SK-N-SH (cell line): ENCODE results near the gene ICAM5. TPM values are rescaled to one million over a fixed set of nuclear protein-coding genes. Genes with fewer than 3 reads are reported as not detected.
"Not testable (repeated sequence)": the region's sequence is repeated elsewhere in the genome, so short reads cannot be mapped to it uniquely, and the experiment has no call there.

Experiments
- CTCF ChIA-PET: fragments of 300-600, 350-600 bp; formaldehyde crosslinking; extraction: SDS; loops from one replicate; lab custom pipeline; 2021; lab: Yijun Ruan, JAX
- POLR2A ChIA-PET: fragments of 350-600 bp; sonication (Branson Sonifier 250); formaldehyde crosslinking; extraction: SDS; loops from one replicate; lab custom pipeline; 2020; ENCODE audit warnings: antibody characterized with exemption, inconsistent platforms; lab: Yijun Ruan, JAX
- DNase-seq: peaks from one replicate; pipeline ENCODE4 v3.0.0; 2012
- H2AFZ ChIP-seq: fragments of 200-600 bp; sonication (generic); 2 replicates; pipeline ENCODE4 v1.8.1; 2016; ENCODE audit warnings: antibody characterized with exemption, mild to moderate bottlenecking, low read depth
- H3F3A ChIP-seq: fragments of 200-600 bp; sonication (generic); replicated peaks from 2 replicates; pipeline ENCODE3; 2016; ENCODE audit warnings: antibody characterized with exemption, mild to moderate bottlenecking; ENCODE audit not compliant: insufficient read depth
- H3K27ac ChIP-seq, 2 experiments: fragments of 200-500 bp in 1 of 2; fragments of 200-600 bp in 1 of 2; sonication (Bioruptor generic) in 1 of 2; sonication (generic), shearing (Covaris generic) in 1 of 2; 2 replicates each; pipeline versions ENCODE4 v1.5.1 to v1.6.1; 2014 to 2016; ENCODE audit warnings: low read depth in 2 of 2, inconsistent platforms in 1 of 2, low read length in 1 of 2, mild to moderate bottlenecking in 1 of 2, mixed read lengths in 1 of 2
- H3K27me3 ChIP-seq: fragments of 200-600 bp; sonication (generic), shearing (Covaris generic); 2 replicates; pipeline ENCODE4 v1.6.1; 2016; ENCODE audit warnings: mixed run types; ENCODE audit not compliant: insufficient read depth
- H3K36me3 ChIP-seq, 2 experiments: fragments of 200-500 bp in 1 of 2; fragments of 200-600 bp in 1 of 2; sonication (Bioruptor generic) in 1 of 2; sonication (generic) in 1 of 2; replicated peaks in 1 of 2; 2 replicates each; pipeline versions ENCODE3 to v1.5.1; 2014 to 2016; ENCODE audit warnings: low read length in 1 of 2, mild to moderate bottlenecking in 1 of 2; ENCODE audit not compliant: insufficient read depth in 2 of 2, control insufficient read depth in 1 of 2
- H3K4me1 ChIP-seq, 2 experiments: fragments of 200-500 bp in 1 of 2; fragments of 200-600 bp in 1 of 2; sonication (Bioruptor generic) in 1 of 2; sonication (generic), shearing (Covaris generic) in 1 of 2; 2 replicates each; pipeline versions ENCODE4 v1.5.1 to v1.6.1; 2014 to 2016; ENCODE audit warnings: low read depth in 1 of 2, low read length in 1 of 2, mixed run types in 1 of 2; ENCODE audit not compliant: insufficient read depth in 2 of 2, control insufficient read depth in 1 of 2
- H3K4me2 ChIP-seq: fragments of 200-600 bp; sonication (generic), shearing (Covaris generic); 2 replicates; pipeline ENCODE4 v1.6.1; 2017; ENCODE audit warnings: mixed run types
- H3K4me3 ChIP-seq, 2 experiments: fragments of 200-500 bp in 1 of 2; fragments of 200-600 bp in 1 of 2; sonication (Bioruptor generic) in 1 of 2; sonication (generic), shearing (Covaris generic) in 1 of 2; 2 replicates each; pipeline versions ENCODE4 v1.5.1 to v1.8.1; 2014 to 2016; ENCODE audit warnings: low read depth in 2 of 2, inconsistent platforms in 1 of 2, low read length in 1 of 2, mild to moderate bottlenecking in 1 of 2, mixed read lengths in 1 of 2, moderate library complexity in 1 of 2
- H3K79me2 ChIP-seq: fragments of 200-600 bp; sonication (generic); 2 replicates; pipeline ENCODE4 v1.8.1; 2017; ENCODE audit warnings: mild to moderate bottlenecking; ENCODE audit not compliant: insufficient read depth
- H3K9ac ChIP-seq: fragments of 200-600 bp; sonication (generic); 2 replicates; pipeline ENCODE4 v1.6.1; 2017; ENCODE audit warnings: mixed run types
- H3K9me2 ChIP-seq: fragments of 200-600 bp; sonication (generic); 2 replicates; pipeline ENCODE4 v1.6.1; 2017; ENCODE audit warnings: mixed run types
- H3K9me3 ChIP-seq: fragments of 200-600 bp; sonication (generic); 2 replicates; pipeline ENCODE4 v1.6.1; 2017; ENCODE audit warnings: mixed run types, mild to moderate bottlenecking, moderate library complexity
- H4K20me1 ChIP-seq: fragments of 200-600 bp; sonication (generic); 2 replicates; pipeline ENCODE4 v1.6.1; 2017; ENCODE audit warnings: mild to moderate bottlenecking, mixed run types; ENCODE audit not compliant: insufficient read depth
- ELF1 ChIP-seq: IDR thresholded peaks from 2 replicates; pipeline ENCODE4 v1.4.0; 2012
- EZH2phosphoT487 ChIP-seq: fragments of 200-600 bp; sonication (generic); IDR thresholded peaks from 2 replicates; pipeline ENCODE4 v1.6.1; 2017; ENCODE audit warnings: low read depth, mixed run types, mild to moderate bottlenecking, antibody characterized with exemption, moderate library complexity, borderline replicate concordance
- FOXJ3 ChIP-seq: sonication (generic); formaldehyde crosslinking; IDR thresholded peaks from 2 replicates; pipeline ENCODE4 v1.5.1; 2020; ENCODE audit warnings: mild to moderate bottlenecking, missing genetic modification reagents
- GABPA ChIP-seq: IDR thresholded peaks from 2 replicates; pipeline ENCODE4 v1.4.0; 2012; ENCODE audit warnings: low read depth, mild to moderate bottlenecking
- JUND ChIP-seq: IDR thresholded peaks from 2 replicates; pipeline ENCODE4 v1.4.0; 2012
- NFIC ChIP-seq: IDR thresholded peaks from 2 replicates; pipeline ENCODE4 v1.4.0; 2012; ENCODE audit warnings: borderline replicate concordance
- NRF1 ChIP-seq: IDR thresholded peaks from 2 replicates; pipeline ENCODE4 v1.6.1; 2012; ENCODE audit warnings: low read depth, mild to moderate bottlenecking, low read length
- POLR2AphosphoS5 ChIP-seq: IDR thresholded peaks from 2 replicates; pipeline ENCODE4 v1.6.1; 2012; ENCODE audit warnings: low read depth, low read length
- RAD21 ChIP-seq: IDR thresholded peaks from 2 replicates; pipeline ENCODE4 v1.6.1; 2012; ENCODE audit warnings: mild to moderate bottlenecking, low read length
- RFX5 ChIP-seq: IDR thresholded peaks from 2 replicates; pipeline ENCODE4 v1.6.1; 2012; ENCODE audit warnings: mild to moderate bottlenecking, improper control_type of control experiment, low read length
- RXRA ChIP-seq: IDR thresholded peaks from 2 replicates; pipeline ENCODE4 v1.4.0; 2012; ENCODE audit warnings: low read depth, mild to moderate bottlenecking, borderline replicate concordance
- SIN3A ChIP-seq: IDR thresholded peaks from 2 replicates; pipeline ENCODE4 v1.6.1; 2012; ENCODE audit warnings: low read depth, mild to moderate bottlenecking, low read length, moderate library complexity, borderline replicate concordance
- SMC3 ChIP-seq: IDR thresholded peaks from 2 replicates; pipeline ENCODE4 v1.6.1; 2012; ENCODE audit warnings: low read depth, low read length, improper control_type of control experiment
- TAF1 ChIP-seq: IDR thresholded peaks from 2 replicates; pipeline ENCODE4 v1.6.1; 2012; ENCODE audit warnings: low read depth, mild to moderate bottlenecking, low read length, moderate library complexity, borderline replicate concordance
- TCF12 ChIP-seq: IDR thresholded peaks from 2 replicates; pipeline ENCODE4 v1.4.0; 2012
- TEAD4 ChIP-seq: IDR thresholded peaks from 2 replicates; pipeline ENCODE4 v1.4.0; 2012; ENCODE audit warnings: mild to moderate bottlenecking, borderline replicate concordance; ENCODE audit not compliant: insufficient read depth
- WGBS: methylation state at CpG from one replicate; pipeline ENCODE4 v1.1.6; 2017; ENCODE audit warnings: low lambda C conversion rate; 5-methylcytosine and 5-hydroxymethylcytosine counted together
- polyA plus RNA-seq, 3 experiments: library from polyadenylated mRNA; depleted of rRNA; stranded (reverse); fragments of >200 nt; gene quantifications; 2 replicates each; pipeline ENCODE4 v1.2.3, GENCODE V29; 2012
- TF ChIP-seq, protein P1 (sequence below): fragments of 150-350 bp; IDR thresholded peaks from 2 replicates; pipeline ENCODE4 v1.6.1; 2017; ENCODE audit warnings: antibody characterized with exemption, low read length, low read depth, borderline replicate concordance
- TF ChIP-seq, protein P2 (sequence below): fragments of 200-600 bp; sonication (generic); IDR thresholded peaks from 2 replicates; pipeline ENCODE4 v1.6.1; 2017; ENCODE audit warnings: antibody characterized with exemption, mild to moderate bottlenecking, moderate library complexity
- TF ChIP-seq, protein P3 (sequence below): IDR thresholded peaks from 2 replicates; pipeline ENCODE4 v1.4.0; 2012; ENCODE audit warnings: low read depth, borderline replicate concordance

Gene ICAM5
- polyA plus RNA-seq, 1 of the 3 experiments (the other 2 are of a cell fraction): 5.2 TPM

DNA sequence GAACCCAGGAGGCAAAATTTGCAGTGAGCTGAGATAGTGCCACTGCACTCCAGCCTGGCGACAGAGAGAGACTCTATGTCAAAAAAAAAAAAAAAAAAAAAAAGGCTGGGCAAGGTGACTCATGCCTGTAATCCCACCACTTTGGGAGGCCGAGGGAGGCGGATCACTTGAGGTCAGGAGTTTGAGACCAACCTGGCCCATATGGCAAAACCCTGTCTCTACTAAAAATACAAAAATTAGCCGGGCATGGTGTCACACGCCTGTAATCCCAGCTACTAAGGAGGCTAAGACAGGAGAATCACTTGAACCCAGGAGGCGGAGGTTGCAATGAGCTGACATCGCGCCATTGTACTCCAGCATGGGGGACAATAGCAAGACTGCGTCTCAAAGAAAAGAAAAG is 47.0 kb downstream of the ICAM5 start:
- 95% methylated on average over 9 of the region's 9 CpGs for WGBS
- CTCF ChIA-PET: interaction anchor here (0.9 to 1.3 kb wide), 3 partner anchors 54 to 77 kb away, joined by 3 to 5 read pairs (median 4); no protein-coding TSS in a partner anchor
- POLR2A ChIA-PET, H3F3A ChIP-seq, H3K9me3 ChIP-seq, H3K27me3 ChIP-seq, H3K4me3 ChIP-seq, DNase-seq, H3K9me2 ChIP-seq, H3K27ac ChIP-seq, H2AFZ ChIP-seq, H3K9ac ChIP-seq, H3K36me3 ChIP-seq, H3K4me2 ChIP-seq: not testable (repeated sequence)
- Histone ChIP-seq H4K20me1 (peaks cover 11% of the 10 kb centered on the region), H3K4me1 (peaks cover 0 to 22% of the 10 kb centered on the region in 2 experiments; a peak in 1 of 4 replicates), H3K79me2 (peaks cover 22% of the 10 kb centered on the region)

- H3K79me2 ChIP-seq: peaks cover 4% of the 10 kb centered on the region; the same call in 1 of the 2 replicates
- no peaks in the 10 kb centered on the region for H3K9me2 ChIP-seq
- no peaks in the 10 kb centered on the region for H3F3A ChIP-seq
- no peak for DNase-seq
- H3K9me3 ChIP-seq: no peaks in the 10 kb centered on the region
- no peaks in the 10 kb centered on the region for H3K36me3 ChIP-seq
- WGBS: 89% methylated on average over 5 of the region's 6 CpGs
- H3K4me2 ChIP-seq: no peak overlapping the region
- H3K9ac ChIP-seq: no peak overlapping the region
- H3K27ac ChIP-seq: no peak overlapping the region
- TF ChIP-seq NRF1 (no peak), TCF12 (no peak), NFIC (no peak), GABPA (no peak)
- TF ChIP-seq, protein P1, sequence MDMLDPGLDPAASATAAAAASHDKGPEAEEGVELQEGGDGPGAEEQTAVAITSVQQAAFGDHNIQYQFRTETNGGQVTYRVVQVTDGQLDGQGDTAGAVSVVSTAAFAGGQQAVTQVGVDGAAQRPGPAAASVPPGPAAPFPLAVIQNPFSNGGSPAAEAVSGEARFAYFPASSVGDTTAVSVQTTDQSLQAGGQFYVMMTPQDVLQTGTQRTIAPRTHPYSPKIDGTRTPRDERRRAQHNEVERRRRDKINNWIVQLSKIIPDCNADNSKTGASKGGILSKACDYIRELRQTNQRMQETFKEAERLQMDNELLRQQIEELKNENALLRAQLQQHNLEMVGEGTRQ: no peak
- H3K4me3 ChIP-seq: no peak overlapping the region
- no peaks in the 10 kb centered on the region for H3K27me3 ChIP-seq
- H3K4me1 ChIP-seq: peaks cover 0 to 11% of the 10 kb centered on the region in 2 experiments; a peak in 1 of 4 replicates
- ChIA-PET POLR2A (no interaction called here), CTCF (no interaction called here)
- H4K20me1 ChIP-seq: no peaks in the 10 kb centered on the region
- no peak overlapping the region for H2AFZ ChIP-seq
Measured at GRCh38 chr19:10338940-10339339, 49.2 kb downstream of the ICAM5 start.

GRCh38 chr19:10339380-10339960 is 49.7 kb downstream of the ICAM5 start, which contains the start of gene ICAM3:
Gene ICAM3 (minus strand): TSS chr19:10339624. CDS start chr19:10339614, 10 bp downstream.
- DNase-seq: no peak
- Histone ChIP-seq H3K4me3 (no peak within 1 kb of the TSS), H3K9ac (no peak within 1 kb of the TSS), H3K27ac (no peak within 1 kb of the TSS), H3F3A (no peaks in the 10 kb centered on the region), H3K9me3 (no peaks in the 10 kb centered on the region), H3K4me1 (peaks cover 0 to 6% of the 10 kb centered on the region in 2 experiments; a peak in 1 of 4 replicates), H2AFZ (no peak within 1 kb of the TSS), H3K9me2 (no peaks in the 10 kb centered on the region), H3K79me2 (no peaks in the 10 kb centered on the region), H3K36me3 (no peaks in the 10 kb centered on the region), H4K20me1 (no peaks in the 10 kb centered on the region), H3K27me3 (no peaks in the 10 kb centered on the region), H3K4me2 (no peak within 1 kb of the TSS)
- ChIA-PET POLR2A (no interaction called here), CTCF (interaction anchor here (1.1 kb wide), 1 partner anchor 81 kb away, joined by 3 read pairs; no protein-coding TSS in a partner anchor)
- 57% methylated on average over 10 of the region's 14 CpGs for WGBS
- no peak for TF ChIP-seq TAF1
- TF ChIP-seq TEAD4: no peak
- no peak for TF ChIP-seq POLR2AphosphoS5
- TF ChIP-seq, protein P2, sequence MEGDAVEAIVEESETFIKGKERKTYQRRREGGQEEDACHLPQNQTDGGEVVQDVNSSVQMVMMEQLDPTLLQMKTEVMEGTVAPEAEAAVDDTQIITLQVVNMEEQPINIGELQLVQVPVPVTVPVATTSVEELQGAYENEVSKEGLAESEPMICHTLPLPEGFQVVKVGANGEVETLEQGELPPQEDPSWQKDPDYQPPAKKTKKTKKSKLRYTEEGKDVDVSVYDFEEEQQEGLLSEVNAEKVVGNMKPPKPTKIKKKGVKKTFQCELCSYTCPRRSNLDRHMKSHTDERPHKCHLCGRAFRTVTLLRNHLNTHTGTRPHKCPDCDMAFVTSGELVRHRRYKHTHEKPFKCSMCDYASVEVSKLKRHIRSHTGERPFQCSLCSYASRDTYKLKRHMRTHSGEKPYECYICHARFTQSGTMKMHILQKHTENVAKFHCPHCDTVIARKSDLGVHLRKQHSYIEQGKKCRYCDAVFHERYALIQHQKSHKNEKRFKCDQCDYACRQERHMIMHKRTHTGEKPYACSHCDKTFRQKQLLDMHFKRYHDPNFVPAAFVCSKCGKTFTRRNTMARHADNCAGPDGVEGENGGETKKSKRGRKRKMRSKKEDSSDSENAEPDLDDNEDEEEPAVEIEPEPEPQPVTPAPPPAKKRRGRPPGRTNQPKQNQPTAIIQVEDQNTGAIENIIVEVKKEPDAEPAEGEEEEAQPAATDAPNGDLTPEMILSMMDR: no peak
- no peak for TF ChIP-seq SIN3A
- no peak for TF ChIP-seq NRF1
- no peak for TF ChIP-seq FOXJ3 (CRISPR knock-in tag)
- TF ChIP-seq, protein P3, sequence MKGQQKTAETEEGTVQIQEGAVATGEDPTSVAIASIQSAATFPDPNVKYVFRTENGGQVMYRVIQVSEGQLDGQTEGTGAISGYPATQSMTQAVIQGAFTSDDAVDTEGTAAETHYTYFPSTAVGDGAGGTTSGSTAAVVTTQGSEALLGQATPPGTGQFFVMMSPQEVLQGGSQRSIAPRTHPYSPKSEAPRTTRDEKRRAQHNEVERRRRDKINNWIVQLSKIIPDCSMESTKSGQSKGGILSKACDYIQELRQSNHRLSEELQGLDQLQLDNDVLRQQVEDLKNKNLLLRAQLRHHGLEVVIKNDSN: no peak
- TF ChIP-seq NFIC: no peak
- TF ChIP-seq EZH2phosphoT487: no peak
- no peak for TF ChIP-seq RXRA
- TF ChIP-seq ELF1: no peak
- TF ChIP-seq SMC3: no peak
- TF ChIP-seq RAD21: no peak
- no peak for TF ChIP-seq JUND
- no peak for TF ChIP-seq RFX5
